Measurements from ENCODE around the gene EML4.

EML4 gene

DNA sequence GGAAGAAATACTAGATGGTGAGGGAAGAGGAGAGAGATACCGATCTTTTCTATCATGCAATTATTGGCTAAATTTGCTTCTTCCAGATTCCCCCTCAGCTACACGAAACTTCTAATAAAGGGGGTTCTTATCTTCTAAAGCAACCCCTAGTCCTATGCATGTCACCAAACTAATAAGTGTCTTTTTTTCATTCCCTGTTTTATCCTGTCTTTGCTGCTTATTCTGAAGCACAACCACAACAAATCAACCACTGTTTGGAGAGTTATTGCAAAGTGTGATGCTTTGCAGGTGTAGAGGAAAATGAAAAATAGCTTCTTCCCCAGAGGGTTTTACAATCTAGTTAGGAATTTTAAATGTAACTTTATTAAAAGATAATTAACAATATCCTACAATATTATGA is 60.8 kb downstream of the EML4 start:
- DNase-seq: no peak

DNA sequence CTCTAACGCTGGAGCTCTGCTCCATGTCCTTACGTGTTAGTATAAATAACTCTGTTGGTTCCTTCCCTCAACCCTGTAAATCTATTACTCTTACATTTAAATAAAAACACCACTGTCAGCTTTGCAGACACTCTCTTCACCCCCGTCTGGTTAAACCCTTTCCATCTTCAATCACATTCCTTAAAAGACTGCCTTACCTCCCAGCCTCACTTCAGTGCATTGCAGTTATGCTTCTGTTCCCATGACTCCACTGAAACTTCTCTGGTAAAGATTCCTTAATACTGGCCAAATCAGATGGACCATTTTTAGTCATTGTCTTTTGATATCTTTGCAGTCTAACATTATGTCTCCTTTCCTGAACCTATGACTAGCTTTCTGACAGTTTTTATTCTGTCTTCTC is 61.7 kb downstream of the EML4 start:
- no peak for DNase-seq

DNA sequence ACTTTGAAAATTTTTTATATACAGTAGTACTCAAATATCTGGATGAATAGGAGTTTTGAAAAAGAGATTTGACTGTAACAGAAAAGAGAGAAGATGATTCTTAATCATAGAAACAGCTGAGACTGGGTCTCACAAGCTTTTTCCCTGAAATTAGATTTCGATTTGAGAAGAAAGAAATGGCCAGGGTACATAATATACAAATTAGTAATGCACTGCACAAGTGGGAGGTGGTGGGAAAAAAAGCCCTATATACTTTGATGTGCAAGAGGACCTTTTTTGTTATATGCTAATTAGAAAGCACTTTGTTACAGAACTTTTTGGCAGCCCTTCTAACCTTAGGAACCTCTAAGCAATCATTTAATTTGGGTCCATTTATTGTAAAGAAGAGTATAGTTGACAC is 62.9 kb downstream of the EML4 start:
- no peak for DNase-seq

DNA sequence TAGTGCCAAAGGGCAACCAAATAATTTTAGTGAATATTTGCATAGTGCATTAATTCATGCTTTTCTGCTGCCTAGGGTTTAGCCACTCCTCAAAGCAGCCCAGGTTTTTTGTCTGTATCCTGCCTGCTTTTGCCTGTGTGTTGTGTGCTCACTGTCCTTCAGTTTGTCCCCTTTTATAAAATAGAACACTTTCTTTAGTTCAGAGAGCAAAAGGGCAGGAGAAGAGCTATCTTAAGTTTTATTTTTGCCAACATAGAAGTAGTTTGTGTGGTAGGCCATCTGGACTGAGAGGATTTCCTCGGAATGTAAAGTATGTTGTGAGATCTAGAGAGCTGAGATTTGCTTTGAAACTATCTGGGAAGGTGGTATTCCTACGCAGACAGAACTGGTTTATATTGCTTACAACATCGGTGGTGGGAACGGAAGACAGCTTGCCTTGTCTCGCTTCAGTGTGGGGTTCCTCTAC is 64.9 kb downstream of the EML4 start:
- no peak for DNase-seq

DNA sequence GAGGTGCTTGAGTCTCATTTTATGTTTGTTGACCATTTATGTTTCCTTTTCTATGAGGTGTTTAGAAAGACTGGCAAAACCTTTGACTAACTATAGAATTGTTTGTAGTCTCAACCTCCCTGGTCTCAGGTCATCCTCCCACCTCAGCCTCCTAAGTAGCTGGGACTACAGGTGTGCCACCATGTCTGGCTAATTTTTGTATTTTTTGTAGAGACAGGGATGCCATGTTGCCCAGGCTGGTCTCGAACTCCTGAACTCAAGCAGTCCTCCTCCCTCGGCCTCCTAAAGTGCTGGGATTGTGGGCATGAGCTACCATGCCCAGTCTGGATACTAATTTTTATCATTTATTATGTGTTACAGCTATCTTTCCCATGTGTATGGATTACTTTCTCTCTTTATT is 67.8 kb downstream of the EML4 start:
- DNase-seq: no peak

DNA sequence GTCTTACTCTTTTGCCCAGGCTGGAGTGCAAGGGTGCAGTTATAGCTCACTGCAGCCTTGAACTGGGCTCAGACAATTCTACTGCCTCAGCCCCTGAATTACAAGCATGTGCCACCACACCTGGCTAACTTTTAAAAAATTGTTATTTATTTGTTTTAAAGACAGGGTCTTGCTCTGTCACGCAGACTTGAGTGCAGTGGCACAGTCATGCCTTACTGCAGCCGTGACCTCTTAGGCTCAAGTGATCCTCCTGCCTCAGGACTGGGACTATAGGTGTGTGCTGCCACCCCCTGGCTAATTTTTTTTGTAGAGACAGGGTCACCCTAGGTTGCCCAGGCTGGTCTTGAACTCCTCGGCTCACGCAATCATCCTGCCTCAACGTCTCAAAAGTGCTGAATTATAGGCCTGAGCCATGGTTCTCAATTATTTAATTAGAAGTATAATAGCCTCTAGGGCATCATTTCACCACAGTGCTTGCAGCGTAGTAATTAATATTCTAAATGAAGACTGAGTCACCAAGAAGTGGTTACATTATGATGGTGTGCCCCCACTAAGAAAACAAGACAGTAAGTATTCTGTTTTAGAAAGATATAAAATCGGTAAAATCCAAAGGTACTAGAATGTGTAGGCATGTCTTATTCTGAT is 69.6 kb downstream of the EML4 start:
- peak in 5 of 6 experiments; percentile 2 to 36 (median 15) for DNase-seq

DNA sequence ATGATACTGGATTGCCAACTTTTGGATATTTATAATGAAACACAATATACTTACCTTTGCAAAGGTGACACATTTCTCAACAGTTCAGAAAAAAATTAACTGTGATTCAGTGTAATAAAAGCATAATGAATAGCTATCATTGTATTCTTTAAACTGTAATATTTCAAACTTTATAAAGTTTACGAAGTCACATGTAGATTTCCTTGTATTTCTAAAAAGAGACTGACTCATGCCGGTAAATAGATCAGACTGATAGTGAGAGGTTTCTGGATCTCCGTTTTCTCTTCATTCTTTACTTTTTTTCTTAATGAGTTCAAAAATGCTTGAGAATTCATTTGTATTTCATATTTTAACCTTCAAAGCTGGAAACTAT is 70.1 kb downstream of the EML4 start:
- no peak for DNase-seq

DNA sequence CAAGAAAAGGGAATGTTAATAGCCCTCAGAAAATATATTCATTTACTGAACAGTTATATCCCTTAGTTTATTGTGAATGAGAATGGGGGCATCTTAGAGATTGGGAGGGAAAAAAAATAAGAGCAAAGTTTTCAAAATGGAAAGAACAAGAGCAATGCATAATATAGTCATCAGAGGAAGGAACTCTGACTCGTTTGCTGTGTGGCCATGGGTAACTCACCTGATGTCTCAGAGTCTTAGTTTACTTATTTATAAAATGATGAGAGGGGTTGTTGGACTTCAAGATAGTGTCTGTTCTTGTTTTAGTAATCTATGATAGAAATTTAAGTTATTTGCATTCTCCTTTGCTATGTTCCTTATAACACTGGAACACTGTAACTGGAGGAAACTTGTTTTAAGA is 70.7 kb downstream of the EML4 start:
- no peak for DNase-seq

DNA sequence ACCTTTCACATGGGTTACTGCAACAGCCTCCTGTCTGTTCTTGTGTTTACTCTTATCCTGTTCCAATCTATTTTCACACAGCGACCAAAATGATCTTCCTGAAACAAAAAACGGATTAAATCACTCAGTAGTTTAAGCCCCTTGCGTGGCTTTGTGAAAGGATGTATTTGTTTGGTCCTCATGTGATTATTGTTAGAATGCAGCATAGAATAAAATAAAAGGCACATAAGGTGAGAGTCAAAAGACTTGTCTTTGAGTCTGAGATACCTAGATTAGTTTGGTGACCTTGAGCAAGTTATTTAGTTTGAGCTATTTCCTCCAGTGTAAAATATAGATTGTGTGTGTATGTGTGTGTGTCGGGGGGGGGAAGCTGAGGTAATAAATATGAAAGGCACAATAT is 72.4 kb downstream of the EML4 start:
- DNase-seq: no peak

DNA sequence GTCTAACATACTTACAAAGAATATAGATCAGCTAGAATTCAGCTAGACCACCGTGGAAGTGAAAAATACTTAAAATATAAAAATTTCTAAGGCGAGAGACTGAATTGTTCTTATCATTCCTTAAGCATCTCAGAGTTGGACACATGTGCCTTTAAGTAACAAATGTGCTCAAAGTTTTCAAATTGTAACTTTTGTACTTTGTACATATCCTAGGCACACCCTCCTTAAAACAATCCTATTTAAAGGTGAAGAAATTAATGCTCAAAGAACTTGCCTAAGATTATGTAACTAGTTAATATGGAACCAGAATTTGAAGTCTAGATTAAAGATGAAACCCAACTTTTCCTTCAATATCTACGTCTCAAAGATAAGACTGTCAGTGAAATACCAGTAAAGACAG is 74.1 kb downstream of the EML4 start:
- no peak for DNase-seq

DNA sequence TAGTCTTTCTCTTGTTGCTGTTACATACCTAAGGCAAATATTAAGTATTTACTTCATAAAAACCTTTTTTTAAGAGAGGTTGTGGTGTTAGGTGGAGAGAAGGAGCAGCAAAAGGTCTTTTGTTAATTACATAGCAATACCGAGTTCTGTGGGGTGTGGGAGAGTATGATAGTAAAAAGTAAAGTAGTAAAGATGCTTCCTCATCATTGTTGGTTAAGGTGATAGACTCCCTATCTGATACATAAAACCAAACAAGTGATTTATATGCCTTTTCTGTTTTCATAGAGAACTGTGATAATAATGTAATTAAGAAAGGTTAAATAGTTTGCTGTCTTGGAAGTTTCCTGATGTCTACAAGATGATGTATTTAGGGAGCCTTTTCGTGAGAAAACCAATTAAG is 75.4 kb downstream of the EML4 start:
- no peak for DNase-seq

DNA sequence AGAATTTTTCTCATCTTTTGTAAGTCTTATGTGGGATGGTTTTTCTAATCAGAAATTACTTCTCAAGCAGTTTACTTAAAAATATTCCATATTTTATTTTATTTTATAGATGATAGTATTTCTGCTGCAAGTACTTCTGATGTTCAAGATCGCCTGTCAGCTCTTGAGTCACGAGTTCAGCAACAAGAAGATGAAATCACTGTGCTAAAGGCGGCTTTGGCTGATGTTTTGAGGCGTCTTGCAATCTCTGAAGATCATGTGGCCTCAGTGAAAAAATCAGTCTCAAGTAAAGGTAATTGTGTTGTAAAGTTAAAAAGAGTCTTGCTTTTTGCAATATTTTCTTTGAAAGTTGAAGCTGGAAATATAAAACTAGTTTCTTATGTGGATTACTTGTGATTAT is 76.2 kb downstream of the EML4 start:
- DNase-seq: no peak

DNA sequence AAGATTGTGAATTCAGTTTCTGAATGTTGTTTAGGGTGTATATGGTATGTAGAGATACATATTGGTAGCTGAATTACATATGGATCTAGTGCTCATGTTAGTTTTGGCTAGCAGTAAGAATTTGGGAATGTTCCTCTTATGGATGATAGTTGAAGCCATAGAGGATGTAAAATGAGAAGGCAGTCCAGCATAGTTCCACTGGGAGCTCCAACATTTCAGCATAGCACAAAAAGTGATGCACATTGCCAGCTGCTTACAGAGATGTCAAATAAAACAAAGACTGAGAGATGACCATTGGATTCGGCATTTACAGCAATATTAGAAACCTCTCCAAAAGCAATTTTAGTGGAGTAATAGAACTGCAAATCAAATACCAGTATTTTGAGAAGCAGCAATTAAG is 77.4 kb downstream of the EML4 start:
- no peak for DNase-seq

DNA sequence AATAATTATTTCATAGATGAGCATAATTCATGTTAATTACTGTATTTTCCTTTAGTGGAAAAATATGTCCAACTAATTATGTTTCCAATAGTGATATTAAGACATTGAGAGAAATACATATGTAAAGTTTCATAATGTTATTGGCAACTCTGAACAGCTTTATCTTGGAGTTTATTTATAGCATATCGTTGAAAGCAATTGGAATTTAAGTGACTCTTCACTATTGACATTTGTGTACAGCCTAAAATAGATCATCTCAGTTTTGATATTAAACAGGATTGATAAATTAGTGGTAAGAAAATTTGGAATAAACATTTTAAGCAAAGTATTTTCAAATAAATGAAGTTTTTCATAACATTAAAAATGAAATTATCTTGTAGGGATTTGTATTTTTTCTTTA is 79.7 kb downstream of the EML4 start:
- no peak for DNase-seq

DNA sequence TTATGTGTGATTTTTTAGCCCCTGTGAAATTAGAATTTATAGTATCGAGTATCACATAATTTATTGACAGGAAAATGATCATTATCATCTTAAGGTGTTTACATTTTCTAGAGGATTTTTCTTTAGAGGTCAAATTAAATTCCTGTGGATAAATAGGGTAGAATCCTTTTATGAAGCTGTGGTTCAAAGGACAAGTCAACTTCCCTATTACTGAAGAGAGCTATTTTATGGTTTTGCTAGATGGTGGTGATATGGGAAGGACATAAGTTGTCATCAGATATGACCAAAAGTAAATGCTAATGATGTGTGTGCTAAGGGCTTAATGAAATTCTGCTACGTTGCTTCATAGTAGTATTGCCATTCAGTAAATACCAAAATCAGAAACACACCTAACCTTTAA is 80.1 kb downstream of the EML4 start:
- no peak for DNase-seq

DNA sequence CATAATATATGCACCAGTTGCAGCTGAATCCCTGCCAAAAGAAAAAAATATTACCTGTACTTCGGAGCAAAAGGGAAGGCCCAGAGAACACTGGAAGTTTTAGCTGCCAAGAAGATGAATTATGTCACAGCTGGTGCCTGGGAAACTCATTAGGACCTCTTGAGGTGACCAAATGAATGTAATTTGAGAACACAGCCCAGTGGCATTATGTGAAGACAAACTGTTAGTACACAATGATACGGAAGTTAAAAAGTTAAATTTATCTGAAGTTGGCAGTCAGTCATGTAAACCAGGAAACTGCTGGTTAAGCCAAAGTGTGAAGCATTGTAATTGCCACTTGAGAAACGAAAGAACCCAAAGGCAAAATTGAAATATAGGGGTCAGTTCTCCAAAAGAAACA is 80.7 kb downstream of the EML4 start:
- DNase-seq: no peak

DNA sequence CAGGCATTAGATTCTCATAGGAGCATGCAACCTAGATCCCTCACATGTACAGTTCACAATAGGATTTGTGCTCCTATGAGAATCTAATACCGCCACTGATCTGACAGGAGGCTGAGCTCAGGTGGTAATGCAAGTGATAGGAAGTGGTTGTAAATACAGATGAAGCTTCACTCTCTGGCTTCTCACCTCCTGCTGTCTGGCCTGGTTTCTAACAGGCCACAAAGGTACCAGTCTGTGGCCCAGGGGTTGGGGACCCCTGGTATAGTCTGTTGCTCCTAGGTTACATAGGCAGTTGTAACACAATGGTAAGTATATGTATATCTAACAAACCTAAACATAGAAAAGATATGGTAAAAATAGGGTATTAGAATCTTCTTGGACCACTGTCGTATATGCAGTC is 81.8 kb downstream of the EML4 start:
- DNase-seq: no peak

DNA sequence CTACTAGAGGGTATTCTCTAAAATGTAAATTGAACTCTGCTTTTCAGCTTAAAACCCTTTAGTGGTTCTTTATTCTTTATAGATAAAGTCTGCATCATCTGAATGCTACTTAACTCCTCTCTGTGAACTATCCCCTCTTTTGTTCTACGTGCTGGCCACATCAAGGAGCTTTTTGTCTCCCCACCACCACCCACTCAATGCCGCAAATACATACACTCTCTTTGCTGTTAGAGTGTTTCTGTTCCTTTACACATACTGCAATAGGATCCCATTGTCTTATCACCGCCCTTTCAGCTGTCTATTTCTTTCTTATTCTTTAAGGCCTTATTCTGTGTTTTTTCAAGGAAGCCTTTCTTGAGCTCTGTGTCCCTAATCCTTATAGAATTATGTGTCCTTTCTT is 83.3 kb downstream of the EML4 start:
- DNase-seq: no peak

DNA sequence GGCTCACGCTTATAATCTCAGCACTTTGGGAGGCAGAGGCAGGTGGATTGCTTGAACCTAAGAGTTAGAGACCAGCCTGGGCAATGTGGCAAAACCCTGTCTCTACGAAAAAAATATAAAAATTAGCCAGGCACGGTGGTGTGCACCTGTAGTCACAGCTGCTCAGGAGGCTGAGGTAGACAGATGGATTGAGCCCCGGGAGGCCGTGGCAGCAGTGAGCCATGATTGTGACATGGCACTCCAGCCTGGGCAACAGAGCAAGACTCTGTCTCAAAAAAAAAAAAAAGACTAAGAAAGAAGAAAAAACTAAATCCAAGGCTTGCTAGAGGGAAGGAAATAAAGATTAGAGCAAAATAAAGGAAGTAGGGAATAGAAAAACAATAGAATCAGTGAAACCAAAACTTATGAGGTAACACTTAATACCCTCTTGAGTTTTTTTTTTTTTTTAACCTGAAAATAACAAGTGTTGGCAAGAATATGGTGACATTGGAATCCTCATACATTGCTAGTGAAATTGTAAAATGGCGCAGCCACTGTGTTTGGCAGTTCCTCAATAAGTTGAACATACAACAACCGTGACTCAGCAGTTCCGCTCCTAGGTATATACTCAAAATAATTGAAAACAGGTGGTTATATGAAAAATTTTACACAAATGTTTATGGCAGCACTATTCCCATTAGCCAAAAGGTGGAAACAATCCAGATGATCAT is 85.2 kb downstream of the EML4 start:
- DNase-seq: no peak

DNA sequence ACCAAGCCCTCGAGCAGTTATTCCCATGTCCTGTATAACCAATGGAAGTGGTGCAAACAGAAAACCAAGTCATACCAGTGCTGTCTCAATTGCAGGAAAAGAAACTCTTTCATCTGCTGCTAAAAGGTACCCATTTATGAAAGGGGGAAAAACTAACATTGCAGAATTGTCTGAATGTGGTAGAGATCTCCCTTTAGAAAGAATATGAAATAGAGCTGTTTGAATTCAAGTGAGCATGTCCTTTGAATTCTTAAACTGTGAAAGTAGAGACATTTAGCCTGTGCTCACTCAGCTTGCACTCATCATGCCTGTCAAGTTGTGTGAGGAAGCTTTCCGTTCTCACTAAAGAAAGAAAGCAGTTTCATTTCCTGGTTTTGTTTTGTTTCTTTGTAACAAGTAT is 87.4 kb downstream of the EML4 start:
- no peak for DNase-seq

DNA sequence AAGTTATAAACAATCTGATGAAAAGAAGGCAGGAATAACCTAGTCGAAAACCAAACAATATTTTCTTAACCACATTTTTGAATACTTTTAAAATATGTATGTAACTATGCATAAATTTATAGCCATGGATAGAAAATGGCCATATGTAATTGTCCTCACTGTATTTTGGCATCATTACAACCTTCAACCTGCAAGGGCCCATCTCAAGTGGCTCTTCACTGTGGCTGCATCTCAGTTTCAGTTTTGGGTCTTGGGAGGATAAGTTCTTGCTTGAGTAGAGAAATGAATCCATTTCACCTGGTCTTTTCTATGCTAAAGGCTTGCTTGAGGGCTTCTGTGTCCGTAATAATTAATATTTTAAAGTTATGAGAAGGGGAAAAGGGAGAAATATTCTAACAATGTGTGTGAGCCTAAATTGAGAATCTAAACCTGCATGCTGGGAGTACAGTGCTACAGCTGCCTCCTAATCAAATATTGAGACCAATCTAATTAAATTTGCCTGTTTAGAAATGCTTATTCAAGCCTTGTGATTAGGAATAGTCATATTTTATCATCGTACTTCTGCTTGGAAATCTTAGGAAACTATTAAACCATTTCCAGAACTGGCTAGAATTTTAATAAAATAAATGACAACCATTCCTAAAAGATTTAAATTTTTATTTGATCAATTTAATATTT is 92.5 kb downstream of the EML4 start:
- DNase-seq: no peak

DNA sequence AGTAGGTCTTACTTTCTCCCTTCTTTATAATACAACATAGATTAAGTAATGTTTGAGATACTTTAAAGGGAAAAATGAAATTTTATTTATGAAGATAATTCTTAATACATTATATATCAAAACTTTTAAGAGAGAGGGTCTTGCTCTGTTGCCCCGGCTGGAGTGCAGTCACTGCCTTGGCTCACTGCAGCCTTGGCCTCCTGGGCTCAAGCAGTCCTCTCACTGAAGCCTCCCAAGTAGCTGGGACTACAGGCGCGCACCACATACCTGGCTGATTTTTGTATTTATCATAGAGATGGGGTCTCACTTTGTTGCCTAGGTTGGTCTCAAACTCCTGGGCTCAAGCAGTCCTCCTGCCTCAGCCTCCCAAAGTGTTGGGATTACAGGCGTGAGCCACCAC is 97.1 kb downstream of the EML4 start:
- DNase-seq: no peak

DNA sequence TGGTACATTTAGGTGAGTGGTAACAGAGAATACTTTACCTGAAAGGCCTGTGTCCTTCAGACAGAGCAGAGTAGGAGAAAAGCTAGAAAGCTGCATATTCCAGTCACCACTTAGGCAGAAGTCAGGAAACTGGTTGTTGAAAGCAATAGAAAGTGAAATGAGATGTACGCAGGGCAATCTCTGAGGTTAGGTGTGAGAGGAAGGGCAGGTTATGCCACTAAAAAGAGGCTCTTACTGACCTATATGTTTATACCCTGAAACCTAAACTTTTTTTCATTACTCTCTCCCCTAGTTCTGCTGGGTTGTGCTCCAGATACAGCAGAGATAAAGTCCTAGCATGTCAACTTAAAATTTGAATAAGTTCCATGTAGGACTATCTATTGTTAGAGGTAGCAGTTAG is 98.4 kb downstream of the EML4 start:
- DNase-seq: no peak

DNA sequence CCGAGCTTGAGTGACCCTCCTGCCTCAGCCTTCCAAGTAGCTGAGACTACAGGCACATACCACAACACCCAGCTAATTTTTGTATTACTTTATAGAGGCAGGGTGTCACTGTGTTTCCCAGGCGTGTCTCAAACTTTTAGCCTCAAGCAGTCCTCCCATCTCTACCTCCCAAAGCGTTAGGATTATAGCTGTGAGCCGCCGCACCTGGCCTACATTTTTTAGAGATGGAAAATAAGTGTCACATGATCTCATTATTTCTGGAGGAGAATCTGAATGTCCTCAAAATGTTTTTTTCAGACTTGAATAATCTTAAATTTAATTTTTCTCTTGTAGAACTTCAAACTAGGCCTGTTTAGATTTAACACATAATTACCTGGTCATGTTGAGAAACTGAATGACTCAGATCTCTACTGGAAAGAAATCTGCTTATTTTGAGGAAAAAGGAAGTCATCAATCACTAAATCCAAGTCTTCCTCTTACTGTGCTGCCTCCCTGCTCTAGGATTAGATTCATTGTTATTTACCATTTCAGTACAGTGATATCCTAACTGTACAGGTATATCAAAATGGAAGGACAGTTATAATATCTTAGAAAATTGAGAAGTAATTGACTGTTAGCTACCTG is 99.5 kb downstream of the EML4 start:
- DNase-seq: no peak
